Natural killer cell (primary cell): Measurements from ENCODE around the gene URGCP. TPM values are rescaled to one million over a fixed set of nuclear protein-coding genes. Genes with fewer than 3 reads are reported as not detected.

Experiments used
- ATAC-seq, 3 donors: fragments of 150-1000 bp in 2 of 3; fragments of 200-7000 bp in 1 of 3; cut with Tn5 transposase; 1 replicate in 1 of 3; 2 replicates in 2 of 3; pipeline ENCODE4 v1.10.0; 2021; ENCODE audit warnings: mild to moderate bottlenecking in 2 of 3, moderate library complexity in 2 of 3
- DNase-seq, 2 donors: peaks; one replicate each; pipeline versions ENCODE4 v3.0.0 to v3.0.0-alpha.2; 2013 to 2021; ENCODE audit warnings: mixed read lengths in 1 of 2
- H3K27ac ChIP-seq: one replicate; pipeline ENCODE4 v1.5.1; 2013; ENCODE audit warnings: mild to moderate bottlenecking, low read length
- H3K27me3 ChIP-seq: one replicate; pipeline ENCODE4 v1.6.1; 2013; ENCODE audit warnings: low read length; ENCODE audit not compliant: control insufficient read depth, insufficient read depth
- H3K36me3 ChIP-seq: one replicate; pipeline ENCODE4 v1.6.1; 2013; ENCODE audit warnings: low read length; ENCODE audit not compliant: control insufficient read depth, insufficient read depth
- H3K4me1 ChIP-seq: one replicate; pipeline ENCODE4 v1.6.1; 2013; ENCODE audit warnings: low read length; ENCODE audit not compliant: control insufficient read depth, insufficient read depth
- H3K4me3 ChIP-seq: one replicate; pipeline ENCODE4 v1.5.1; 2013; ENCODE audit warnings: low read length
- H3K9me3 ChIP-seq: one replicate; pipeline ENCODE4 v1.6.1; 2013; ENCODE audit warnings: low read length; ENCODE audit not compliant: control insufficient read depth, insufficient read depth
- H3K27ac Mint-ChIP-seq, 2 donors: one replicate each; pipeline ENCODE4 v1.8.0; 2022; ENCODE audit warnings: mild to moderate bottlenecking in 2 of 2, mixed read lengths in 2 of 2, moderate library complexity in 1 of 2
- H3K27me3 Mint-ChIP-seq, 2 donors: one replicate each; pipeline ENCODE4 v1.8.0; 2022; ENCODE audit warnings: low read depth in 2 of 2, mixed read lengths in 2 of 2
- H3K36me3 Mint-ChIP-seq: one replicate; pipeline ENCODE4 v1.8.0; 2022; ENCODE audit warnings: mixed read lengths
- H3K4me1 Mint-ChIP-seq, 2 donors: one replicate each; pipeline ENCODE4 v1.8.0; 2022; ENCODE audit warnings: mixed read lengths in 2 of 2
- H3K4me3 Mint-ChIP-seq: one replicate; pipeline ENCODE4 v1.8.0; 2022; ENCODE audit warnings: mild to moderate bottlenecking, moderate library complexity, mixed read lengths
- H3K9me3 Mint-ChIP-seq, 2 donors: one replicate each; pipeline ENCODE4 v1.8.0; 2022; ENCODE audit warnings: mixed read lengths in 2 of 2
- CTCF ChIP-seq: fragments of 200-600 bp; IDR thresholded peaks from one replicate; pipeline ENCODE4 v1.8.0; 2022; ENCODE audit warnings: antibody characterized with exemption
- WGBS: methylation state at CpG from one replicate; pipeline ENCODE4 v1.1.7; 2013; ENCODE audit warnings: missing lambda C conversion rate; ENCODE audit not compliant: insufficient coverage; 5-methylcytosine and 5-hydroxymethylcytosine counted together
- intact Hi-C: fragments of 100-400 bp; cut with micrococcal nuclease; formaldehyde crosslinking; loops from one replicate; pipeline ENCODE4 v1.14.2; 2022
- total RNA-seq, 4 donors: library from RNA; stranded (reverse); fragments of 120-200 nt in 1 of 4; gene quantifications; one replicate each; pipeline versions ENCODE4 v1.2.3 to v1.2.4, GENCODE V29; 2013 to 2022

Gene URGCP
- total RNA-seq, 3 donors from 2014 or later (not counting 1 experiment from before 2014, with no cell fraction given), result 11.5 to 24.4 (median 21.5) TPM

GRCh38 chr7:43927810-43928209 is 21.4 kb upstream of the URGCP start:
- 96% methylated on average over 3 of the region's 4 CpGs for WGBS

GRCh38 chr7:43926798-43927123 is 20.4 kb upstream of the URGCP start:
- no peaks in the 10 kb centered on the region for H3K9me3 ChIP-seq
- no peaks in the 10 kb centered on the region for H3K27me3 ChIP-seq
- H3K27me3 Mint-ChIP-seq, result no peaks in the 10 kb centered on the region
- peaks cover 19% of the 10 kb centered on the region for H3K4me1 ChIP-seq
- 3% methylated on average over 6 of the region's 6 CpGs for WGBS
- H3K4me1 Mint-ChIP-seq, result peaks cover 5 to 27% of the 10 kb centered on the region in 2 donors
- ATAC-seq (peak in 2 of 3 donors; percentile 1 to 3), DNase-seq (no peak)
- H3K4me3 Mint-ChIP-seq, result peak overlapping the region; percentile 88
- H3K27ac ChIP-seq, result peak overlapping the region; percentile 98
- no peaks in the 10 kb centered on the region for H3K36me3 ChIP-seq
- TF ChIP-seq CTCF, result no peak
- intact Hi-C loops, result loop anchor here (2.0 kb wide), 1 partner anchor 58 kb away; the partner anchor contains the start of gene MRPS24
- no peaks in the 10 kb centered on the region for H3K36me3 Mint-ChIP-seq
- H3K9me3 Mint-ChIP-seq, result no peaks in the 10 kb centered on the region
- H3K4me3 ChIP-seq, result peak overlapping the region; percentile 74
- H3K27ac Mint-ChIP-seq, result peak overlapping the region; percentile 86 to 89

More at GRCh38 chr7:43927810-43928209, 21.4 kb upstream of the URGCP start:
- peaks cover 5 to 27% of the 10 kb centered on the region in 2 donors for H3K4me1 Mint-ChIP-seq
- ATAC-seq (no peak), DNase-seq (no peak)
- no peak overlapping the region for H3K27ac ChIP-seq
- H3K4me3 Mint-ChIP-seq, result peak overlapping the region; percentile 35
- H3K36me3 ChIP-seq, result no peaks in the 10 kb centered on the region
- intact Hi-C loops, result loop anchor here (2.0 kb wide), 1 partner anchor 59 kb away; the partner anchor contains the start of gene MRPS24
- H3K4me1 ChIP-seq, result peaks cover 19% of the 10 kb centered on the region
- no peaks in the 10 kb centered on the region for H3K9me3 Mint-ChIP-seq
- H3K9me3 ChIP-seq, result no peaks in the 10 kb centered on the region
- no peak for TF ChIP-seq CTCF
- H3K27ac Mint-ChIP-seq, result peak overlapping the region in 1 of 2 donors; percentile 86
- H3K36me3 Mint-ChIP-seq, result no peaks in the 10 kb centered on the region
- no peaks in the 10 kb centered on the region for H3K27me3 ChIP-seq
- H3K4me3 ChIP-seq, result no peak overlapping the region
- no peaks in the 10 kb centered on the region for H3K27me3 Mint-ChIP-seq

GRCh38 chr7:43925984-43926797 is 19.8 kb upstream of the URGCP start, which contains the start of gene UBE2D4:
Gene UBE2D4 (plus strand): TSS chr7:43926436. CDS start chr7:43926533, 97 bp downstream.
- no peaks in the 10 kb centered on the region for H3K9me3 Mint-ChIP-seq
- peak; percentile 89 to 95 (median 90) for ATAC-seq
- no peaks in the 10 kb centered on the region for H3K36me3 Mint-ChIP-seq
- H3K4me3 ChIP-seq, result peak within 1 kb of the TSS; percentile 74
- WGBS, result under 1% methylated on average over 82 of the region's 82 CpGs
- no peaks in the 10 kb centered on the region for H3K27me3 ChIP-seq
- H3K9me3 ChIP-seq, result no peaks in the 10 kb centered on the region
- H3K4me1 ChIP-seq, result peaks cover 19% of the 10 kb centered on the region
- no peak for TF ChIP-seq CTCF
- peaks cover 5 to 27% of the 10 kb centered on the region in 2 donors for H3K4me1 Mint-ChIP-seq
- intact Hi-C loops, result loop anchor here (2.0 kb wide), 1 partner anchor 57 kb away; the partner anchor contains the start of gene MRPS24
- H3K4me3 Mint-ChIP-seq, result peak within 1 kb of the TSS; percentile 88
- peak within 1 kb of the TSS; percentile 98 for H3K27ac ChIP-seq
- DNase-seq, result peak; percentile 83 to 92
- H3K27me3 Mint-ChIP-seq, result no peaks in the 10 kb centered on the region
- peak within 1 kb of the TSS; percentile 86 to 89 for H3K27ac Mint-ChIP-seq
- no peaks in the 10 kb centered on the region for H3K36me3 ChIP-seq
